Pulmonary artery endothelial cell (primary cell): ENCODE data around the gene STK39. TPM values are rescaled to one million over a fixed set of nuclear protein-coding genes. Genes with fewer than 3 reads are reported as not detected.

Experiments used
- DNase-seq: peaks from one replicate; pipeline ENCODE4 v3.0.0-alpha.2; 2011; ENCODE audit warnings: low read depth, low spot score
- total RNA-seq: library from RNA; depleted of rRNA; stranded (reverse); fragments of >200 nt; gene quantifications from 2 replicates; pipeline ENCODE4 v1.2.3, GENCODE V29; 2014

The STK39 gene
- total RNA-seq, 1 donor from 2014 or later, result 5.1 TPM

- DNase-seq, result no peak
These were observed 37.0 kb downstream of the STK39 start for GRCh38 chr2:168210216-168210894.

- no peak for DNase-seq
These were observed 38.7 kb downstream of the STK39 start for GRCh38 chr2:168208652-168209051.

DNA sequence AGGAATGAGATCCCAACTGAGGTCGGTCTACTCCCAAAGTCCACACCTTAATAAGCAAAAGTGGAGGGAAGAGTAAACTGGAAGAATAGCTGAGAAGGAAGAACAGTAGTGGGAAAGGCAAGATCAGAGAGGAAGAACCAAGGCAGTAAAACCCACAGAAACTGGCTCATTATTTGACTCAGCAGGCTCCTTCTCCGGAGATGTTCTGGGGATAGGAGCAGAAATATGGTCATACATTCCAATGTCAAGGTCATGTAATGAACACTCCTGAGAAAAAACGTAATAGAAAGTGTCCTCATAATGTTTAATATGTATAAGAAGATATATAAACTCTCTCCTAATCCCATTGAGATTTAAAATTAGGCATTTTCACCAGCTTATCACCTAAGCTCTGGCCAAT, 39.5 kb downstream of the STK39 start:
- no peak for DNase-seq

DNA sequence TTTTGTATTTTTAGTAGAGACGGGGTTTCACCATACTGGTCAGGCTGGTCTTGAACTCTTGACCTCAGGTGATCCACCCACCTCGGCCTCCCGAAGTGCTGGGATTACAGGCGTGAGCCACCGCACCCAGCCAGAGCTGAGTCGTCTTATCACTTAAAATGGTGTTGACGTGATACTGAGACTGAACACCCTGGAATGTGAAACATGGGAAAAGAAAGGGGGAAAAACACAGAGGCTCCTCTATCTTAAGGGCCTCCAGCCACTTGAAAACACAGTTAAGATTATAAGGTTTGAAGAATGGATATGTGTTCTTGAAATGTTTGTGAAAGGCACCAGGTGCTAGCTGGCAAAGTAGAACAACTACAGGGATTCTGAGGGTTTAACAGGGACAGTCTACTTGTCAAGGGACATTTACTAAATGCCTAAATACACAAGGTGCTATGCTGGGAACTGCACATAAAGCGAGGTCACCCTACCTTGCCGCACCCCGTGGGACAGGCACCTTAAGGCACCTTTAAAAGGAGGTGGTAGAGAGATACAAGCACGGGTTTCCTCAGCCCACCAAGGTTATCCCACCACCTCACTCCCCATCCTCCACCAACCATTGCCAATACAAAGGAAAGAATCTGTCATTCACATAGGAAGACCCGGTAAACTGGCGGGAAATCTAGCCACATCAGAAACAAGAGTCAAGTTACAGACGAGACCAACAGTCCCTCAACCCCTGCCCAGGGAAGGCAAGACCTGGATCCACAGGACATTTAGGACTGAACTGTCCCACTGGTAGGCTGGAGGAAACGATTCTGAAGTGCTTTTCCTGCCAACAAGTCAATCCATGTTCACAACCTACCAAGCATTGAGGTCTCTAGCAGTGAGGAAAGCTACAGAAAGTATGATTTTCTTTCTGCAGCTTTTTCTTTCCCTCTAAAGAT, 43.4 kb downstream of the STK39 start:
- DNase-seq, result no peak

DNA sequence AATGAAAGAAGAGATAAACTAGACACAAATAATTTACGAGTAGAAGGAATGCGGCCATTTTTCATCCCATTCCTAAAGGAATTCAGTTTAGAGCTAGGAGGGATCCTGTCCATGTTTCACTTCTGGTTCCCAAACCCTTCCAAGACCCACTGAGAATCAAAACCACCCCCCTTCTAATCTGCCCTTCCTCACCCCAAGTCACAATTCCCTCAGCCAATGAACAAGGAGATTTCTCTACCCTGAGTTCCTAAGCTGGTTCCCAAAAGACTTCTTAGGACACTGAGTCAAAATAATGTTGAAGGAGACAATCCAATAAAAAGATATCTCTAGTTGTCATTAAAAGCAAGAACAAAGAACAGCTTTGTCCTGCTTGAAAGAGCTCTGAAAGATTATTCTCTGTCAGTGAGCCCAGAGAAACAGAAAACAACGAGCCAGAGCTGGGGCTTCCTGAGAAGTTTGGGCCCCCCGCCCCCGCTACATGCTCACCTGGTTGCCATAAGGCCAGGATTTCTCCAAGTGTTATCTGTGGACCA, 45.7 kb downstream of the STK39 start:
- DNase-seq, result no peak

DNA sequence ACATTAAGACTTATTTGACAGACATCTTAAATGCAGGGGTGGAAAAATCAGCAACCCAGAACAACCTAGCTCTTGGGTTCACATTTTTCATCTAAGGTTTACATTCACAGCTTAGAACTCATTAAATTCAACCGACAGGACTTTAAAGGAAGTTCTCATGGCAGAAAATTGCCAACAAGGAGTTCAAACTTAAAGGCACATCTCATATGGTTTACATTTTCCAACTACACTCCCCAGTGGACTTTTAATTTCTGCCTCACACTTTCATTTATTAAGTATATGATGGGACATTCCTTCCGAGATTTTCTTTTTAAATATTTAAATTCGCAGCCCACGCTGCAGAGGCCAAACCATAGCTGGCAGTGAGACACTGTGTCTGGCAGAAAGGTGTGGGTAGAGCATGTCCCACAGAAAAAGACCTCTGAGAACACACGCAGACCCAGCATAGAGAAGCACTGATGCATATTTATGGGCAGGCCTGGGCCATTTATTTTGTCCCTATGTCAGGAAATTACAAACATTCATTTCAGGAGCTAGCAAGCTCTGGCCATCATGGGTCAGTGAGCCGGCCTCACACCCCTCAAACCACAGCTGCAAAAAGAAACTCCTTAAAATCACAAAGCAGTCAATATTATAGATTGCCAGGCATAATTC, 46.3 kb downstream of the STK39 start:
- DNase-seq, result no peak

GRCh38 chr2:168198476-168199207, 48.8 kb downstream of the STK39 start:
- no peak for DNase-seq

GRCh38 chr2:168196764-168197180, 50.6 kb downstream of the STK39 start:
- no peak for DNase-seq

- no peak for DNase-seq
These were observed 52.4 kb downstream of the STK39 start for GRCh38 chr2:168194784-168195522.

DNA sequence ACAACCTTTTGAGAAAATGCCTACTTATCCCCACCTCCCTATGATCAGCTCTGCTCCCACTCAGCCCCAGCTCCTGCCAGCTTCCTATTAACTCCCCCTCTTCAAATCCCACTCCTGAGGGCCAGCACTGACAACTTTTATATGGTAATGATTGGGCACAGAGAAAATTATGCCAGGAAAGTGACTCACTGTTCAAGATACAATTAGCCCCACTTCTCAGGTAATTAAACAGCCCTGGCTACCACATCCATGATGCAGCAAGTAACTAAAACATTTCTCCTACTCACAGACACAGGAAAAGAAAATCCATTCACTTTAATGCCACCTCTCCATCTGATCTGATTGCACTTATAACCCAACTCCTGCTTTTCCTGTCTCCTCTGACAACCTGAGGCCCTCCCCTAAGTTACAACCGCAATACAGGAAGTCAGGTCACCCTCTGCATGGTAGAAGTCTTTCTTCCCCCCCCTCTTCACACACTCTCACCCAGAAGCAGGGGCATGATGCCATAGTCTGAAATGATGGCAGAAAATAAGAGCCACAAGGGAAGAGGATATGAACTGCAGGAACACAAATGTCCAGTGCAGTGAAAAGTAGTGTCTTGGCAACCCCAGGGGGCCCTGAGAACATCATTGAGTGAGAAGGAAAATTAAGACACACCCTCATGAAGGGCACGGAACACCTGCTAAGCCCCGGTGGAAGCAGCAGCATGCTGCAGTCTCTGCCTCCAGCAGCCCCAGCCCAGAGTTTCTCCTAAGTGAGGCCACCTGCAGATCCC, 54.4 kb downstream of the STK39 start:
- DNase-seq, result no peak

- no peak for DNase-seq
These were observed 55.2 kb downstream of the STK39 start for GRCh38 chr2:168191955-168192785.

DNA sequence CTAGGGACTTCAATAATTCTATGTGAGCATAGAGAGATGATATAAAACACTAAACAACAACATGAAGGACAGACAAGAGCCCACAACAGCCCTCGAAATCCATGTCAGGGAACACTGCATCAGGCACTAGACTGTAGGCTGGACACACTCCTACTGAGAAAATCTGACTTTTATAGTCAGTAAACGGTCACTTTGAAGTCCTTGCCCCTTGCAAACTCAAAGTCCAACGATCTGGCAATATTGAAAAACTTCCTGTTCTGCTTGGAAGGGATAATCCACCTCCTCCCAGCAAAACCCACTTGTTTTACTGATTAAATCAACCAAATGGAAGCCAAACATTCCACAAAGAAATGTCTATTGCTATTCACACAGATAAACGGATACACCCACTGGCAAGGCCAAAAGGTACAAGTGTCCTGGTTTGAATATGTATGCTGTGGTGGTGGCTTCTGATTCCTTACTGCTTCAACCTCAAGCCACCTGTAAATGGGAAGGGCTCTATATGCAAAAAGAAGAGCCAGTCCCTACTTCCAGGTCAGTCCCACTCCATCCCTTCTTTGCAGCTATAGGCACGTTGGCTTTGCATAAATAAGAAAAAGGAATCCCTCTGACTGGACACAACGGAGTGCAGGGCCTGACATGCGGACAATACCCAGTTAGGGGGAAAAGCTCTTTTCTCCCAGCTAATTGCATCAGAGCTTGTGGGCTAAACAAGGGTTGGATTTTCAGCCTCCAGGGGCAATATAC, 56.6 kb downstream of the STK39 start:
- no peak for DNase-seq

GRCh38 chr2:168189835-168190569, 57.4 kb downstream of the STK39 start:
- DNase-seq, result peak; percentile 20

- DNase-seq, result no peak
These were observed 59.4 kb downstream of the STK39 start for GRCh38 chr2:168188002-168188401.

DNA sequence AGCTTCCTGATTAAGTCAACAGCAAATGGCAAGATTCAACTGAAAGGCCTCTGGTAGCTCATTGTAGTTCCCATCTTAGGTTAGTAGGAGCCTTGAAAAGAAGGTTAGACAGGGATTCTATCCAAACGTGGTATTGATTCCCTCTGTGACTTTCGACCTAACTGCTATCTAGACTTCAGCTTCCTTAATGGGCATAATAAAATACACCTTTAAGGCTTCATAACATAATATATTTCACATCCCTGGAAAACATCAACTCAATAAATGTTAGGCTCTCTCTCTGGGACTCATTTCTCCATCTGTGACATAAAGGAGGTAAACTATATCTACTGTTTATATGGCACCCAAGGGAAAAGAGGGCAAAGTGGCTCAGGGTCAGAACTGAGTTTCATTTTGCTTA, 60.9 kb downstream of the STK39 start:
- no peak for DNase-seq

GRCh38 chr2:168185583-168186274, 61.7 kb downstream of the STK39 start:
- DNase-seq, result no peak
